GM19324 (cell line): ENCODE data around the gene TIMM17A.
"Not testable (repeated sequence)": the region's sequence is repeated elsewhere in the genome, so short reads cannot be mapped to it uniquely, and the experiment has no call there.

Experiments
- ATAC-seq: cut with Tn5 transposase; IDR thresholded peaks from one replicate; pipeline ENCODE4 v1.9.1; 2021; ENCODE audit warnings: mild to moderate bottlenecking, moderate library complexity; ENCODE audit not compliant: unreplicated experiment, low FRiP score

The TIMM17A gene

DNA sequence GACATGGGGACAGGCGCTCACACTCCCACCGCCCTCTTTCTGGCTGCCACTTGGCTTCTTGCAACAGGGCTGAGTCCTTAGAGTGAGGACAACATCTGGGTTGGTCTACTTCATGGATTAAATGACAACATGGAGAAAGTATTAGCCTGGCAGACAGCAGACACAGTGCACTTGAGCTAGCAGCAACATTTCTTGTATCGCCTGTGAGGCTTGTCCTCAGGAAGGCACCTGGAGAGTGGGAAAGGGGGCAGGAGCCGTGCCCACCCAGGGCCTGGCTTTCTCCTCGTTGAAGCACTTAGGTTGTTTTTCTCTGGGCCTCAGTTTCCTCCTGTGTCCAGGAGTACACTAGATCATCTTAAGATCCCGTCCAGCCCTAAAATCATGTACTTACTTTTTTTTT, 58.8 kb downstream of the TIMM17A start:
- no peak for ATAC-seq

DNA sequence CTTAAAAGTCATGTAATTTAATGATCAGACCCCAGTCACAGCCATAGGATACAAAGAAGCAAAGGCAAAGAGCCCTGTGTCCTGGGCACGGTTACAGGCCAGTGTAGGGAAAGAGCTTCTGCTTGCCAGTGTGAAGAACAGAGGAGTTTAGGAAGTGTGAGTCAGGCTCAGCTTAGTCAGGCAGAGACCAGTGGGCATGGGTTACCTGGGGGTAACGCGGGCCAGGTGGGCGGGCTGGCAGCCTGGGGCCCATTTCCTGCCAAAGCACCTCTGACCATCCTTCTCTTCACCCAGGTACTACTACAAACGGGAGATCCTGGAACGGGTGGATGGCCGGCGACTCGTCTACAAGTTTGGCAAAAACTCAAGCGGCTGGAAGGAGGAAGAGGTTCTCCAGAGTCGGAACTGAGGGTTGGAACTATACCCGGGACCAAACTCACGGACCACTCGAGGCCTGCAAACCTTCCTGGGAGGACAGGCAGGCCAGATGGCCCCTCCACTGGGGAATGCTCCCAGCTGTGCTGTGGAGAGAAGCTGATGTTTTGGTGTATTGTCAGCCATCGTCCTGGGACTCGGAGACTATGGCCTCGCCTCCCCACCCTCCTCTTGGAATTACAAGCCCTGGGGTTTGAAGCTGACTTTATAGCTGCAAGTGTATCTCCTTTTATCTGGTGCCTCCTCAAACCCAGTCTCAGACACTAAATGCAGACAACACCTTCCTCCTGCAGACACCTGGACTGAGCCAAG, 59.8 kb downstream of the TIMM17A start:
- ATAC-seq, result no peak

DNA sequence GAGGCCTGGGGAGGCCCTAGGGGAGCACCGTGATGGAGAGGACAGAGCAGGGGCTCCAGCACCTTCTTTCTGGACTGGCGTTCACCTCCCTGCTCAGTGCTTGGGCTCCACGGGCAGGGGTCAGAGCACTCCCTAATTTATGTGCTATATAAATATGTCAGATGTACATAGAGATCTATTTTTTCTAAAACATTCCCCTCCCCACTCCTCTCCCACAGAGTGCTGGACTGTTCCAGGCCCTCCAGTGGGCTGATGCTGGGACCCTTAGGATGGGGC, 60.3 kb downstream of the TIMM17A start:
- ATAC-seq, result no peak

DNA sequence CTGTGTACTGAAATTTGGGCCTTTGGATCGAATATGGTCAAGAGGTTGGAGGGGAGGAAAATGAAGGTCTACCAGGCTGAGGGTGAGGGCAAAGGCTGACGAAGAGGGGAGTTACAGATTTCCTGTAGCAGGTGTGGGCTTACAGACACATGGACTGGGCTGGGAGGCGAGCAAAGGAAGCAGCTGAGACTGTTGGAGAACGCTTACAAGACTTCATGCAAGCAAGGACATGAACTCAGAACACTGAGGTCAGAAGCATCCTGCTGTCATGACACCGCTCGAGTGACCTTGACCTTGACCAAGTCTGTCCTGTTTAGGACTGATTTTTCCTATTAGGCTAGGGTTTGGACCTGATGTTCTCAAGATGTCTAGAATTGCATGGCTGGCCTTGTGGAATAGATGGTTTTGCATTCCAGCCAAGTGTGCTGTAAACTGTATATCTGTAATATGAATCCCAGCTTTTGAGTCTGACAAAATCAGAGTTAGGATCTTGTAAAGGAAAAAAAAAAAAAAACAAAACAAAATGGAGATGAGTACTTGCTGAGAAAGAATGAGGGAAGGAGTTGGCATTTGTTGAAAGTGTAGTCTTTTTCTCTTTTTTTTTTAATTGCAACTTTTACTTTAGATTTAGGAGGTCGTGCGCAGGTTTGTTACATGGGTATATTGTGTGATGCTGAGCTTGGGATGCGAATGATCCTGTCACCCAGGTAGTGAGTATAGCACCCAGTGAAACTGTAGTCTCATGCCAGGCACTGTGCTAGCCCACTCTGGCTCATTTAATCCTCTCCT, 60.9 kb downstream of the TIMM17A start:
- no peak for ATAC-seq

DNA sequence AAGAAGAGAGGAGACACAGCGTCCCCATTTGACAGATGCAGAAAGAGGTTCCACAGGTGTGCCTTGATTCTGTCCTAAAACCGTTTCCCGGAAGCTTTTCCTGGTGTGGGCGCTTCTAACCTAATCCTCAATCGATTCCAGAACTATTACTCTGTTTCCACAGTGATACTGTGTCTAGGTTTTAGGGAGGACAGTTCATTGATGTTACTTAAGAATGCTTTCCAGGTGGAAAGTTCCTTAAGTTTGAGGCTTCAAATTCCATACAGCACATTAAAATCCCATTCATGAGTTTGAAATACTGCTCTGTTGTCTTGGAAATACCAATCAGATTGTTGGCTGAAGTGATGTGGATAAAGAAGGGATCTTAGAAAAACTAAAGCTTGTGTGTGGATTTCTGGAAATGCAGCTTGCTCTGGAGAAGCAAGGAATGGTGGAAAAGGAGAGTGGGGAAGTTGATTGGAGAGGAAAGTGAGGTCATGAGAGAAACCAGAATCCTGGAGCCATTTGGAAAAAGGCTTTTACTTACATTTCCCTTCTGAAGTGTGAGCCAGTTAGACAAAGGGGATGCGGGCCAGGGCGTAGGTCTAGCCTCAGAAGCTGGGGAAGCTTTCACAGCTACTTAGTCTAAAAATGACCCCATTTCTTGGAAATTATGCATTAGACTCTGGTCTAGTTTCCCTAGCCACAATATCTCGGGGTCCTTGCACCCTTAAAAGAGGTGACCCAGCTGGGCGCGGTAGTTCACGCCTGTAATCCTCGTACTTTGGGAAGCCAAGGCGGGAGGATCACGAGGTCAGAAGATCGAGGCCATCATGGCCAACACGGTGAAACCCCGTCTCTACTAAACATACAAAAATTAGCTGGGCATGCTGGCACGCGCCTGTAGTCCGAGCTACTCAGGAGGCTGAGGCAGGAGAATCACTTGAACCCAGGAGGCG, 61.8 kb downstream of the TIMM17A start:
- no peak for ATAC-seq

DNA sequence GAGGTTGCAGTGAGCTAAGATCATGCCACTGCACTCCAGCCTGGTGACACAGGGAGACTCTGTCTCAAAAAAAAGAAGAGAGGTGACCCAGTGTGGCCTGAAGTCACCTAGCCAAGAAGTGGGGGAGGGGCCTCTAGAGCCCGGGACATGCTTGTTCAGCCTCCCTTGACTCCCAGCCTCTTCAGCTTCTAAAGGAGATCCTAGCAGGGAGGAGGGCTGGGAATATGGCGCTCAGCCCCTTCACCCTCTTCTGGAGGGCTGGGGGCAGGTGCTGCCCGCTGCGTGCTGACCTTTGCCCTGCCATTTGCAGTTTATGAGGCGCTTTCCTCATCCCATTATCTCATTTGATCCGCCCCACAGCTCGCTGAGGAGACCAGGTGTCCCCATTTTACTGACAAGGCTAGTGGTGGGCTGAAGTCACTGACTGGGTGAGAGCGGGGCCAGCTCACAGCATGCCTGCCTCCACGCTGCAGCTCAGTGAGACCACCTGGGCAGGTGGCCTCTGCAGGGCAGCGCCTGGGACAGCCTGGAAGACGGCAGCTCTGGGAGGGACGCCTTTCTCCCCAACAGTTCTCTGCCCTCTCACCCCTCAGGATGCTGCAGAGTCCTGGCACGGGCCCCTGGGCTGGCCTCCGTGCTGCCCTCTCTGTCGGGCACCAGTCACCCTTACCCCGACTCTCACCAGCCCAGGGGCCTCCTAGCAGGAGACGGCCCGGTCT, 62.6 kb downstream of the TIMM17A start:
- no peak for ATAC-seq

DNA sequence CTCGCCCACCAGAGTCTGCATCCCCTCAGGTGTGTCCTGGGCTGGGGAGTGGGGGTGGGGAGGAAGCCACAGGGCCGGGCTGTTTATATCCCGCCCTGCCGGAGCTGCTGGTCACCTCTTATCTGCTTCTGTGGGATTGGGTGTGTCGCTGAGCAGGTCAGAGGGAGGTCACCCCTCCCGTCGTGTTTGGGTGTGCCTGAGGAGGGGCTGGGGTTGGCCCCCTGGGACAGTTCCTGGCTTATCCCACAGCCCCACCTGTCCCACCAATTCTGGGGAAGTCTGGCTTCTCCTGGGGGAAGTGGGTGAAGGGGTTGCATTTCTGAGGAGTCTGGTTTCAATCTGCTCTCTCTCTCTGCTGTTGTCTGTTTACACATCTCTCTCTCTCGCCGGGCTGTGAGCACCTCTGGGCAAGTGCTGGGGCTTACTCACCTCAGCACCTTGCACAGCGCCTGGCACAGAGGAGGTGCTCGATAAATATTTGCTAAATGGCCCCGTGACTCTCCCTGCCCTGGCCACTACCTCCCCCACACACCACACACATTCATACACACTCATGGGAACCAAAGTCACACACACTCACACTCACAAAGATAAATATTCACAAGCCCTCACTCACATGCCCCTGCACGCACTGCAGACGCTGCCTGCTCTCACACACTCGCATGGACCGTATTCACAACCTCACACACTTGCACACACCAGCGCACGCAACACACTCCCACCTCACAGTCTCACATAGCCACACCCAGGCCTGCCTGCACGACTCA, 63.3 kb downstream of the TIMM17A start:
- no peak for ATAC-seq

DNA sequence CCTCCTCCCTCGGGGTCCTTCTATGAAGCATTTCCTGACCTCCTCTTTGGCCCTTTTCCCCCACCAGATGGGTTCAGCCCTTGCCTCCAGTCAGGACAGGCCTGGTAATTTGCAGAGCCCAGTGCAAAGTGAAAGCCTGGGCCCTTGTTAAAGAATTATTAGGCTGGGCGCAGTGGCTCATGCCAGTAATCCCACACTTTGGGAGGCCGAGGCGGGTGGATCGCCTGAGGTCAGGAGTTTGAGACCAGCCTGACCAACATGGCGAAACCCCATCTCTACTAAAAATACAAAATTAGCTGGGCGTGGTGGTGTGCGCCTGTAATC, 63.9 kb downstream of the TIMM17A start:
- not testable (repeated sequence) for ATAC-seq
